Nephron (organoid): ENCODE data around the gene OAS3.
"Not testable (repeated sequence)": the region's sequence is repeated elsewhere in the genome, so short reads cannot be mapped to it uniquely, and the experiment has no call there.

Experiments
- H3K27ac Mint-ChIP-seq, 3 experiments: 2 replicates each; pipeline ENCODE4 v1.8.0; 2020; ENCODE audit warnings: mixed read lengths in 3 of 3, mild to moderate bottlenecking in 2 of 3, moderate library complexity in 1 of 3
- H3K27me3 Mint-ChIP-seq: 2 replicates; pipeline ENCODE4 v1.8.0; 2021; ENCODE audit warnings: low read depth, mild to moderate bottlenecking, moderate library complexity, mixed read lengths
- H3K36me3 Mint-ChIP-seq: 2 replicates; pipeline ENCODE4 v1.8.0; 2020; ENCODE audit warnings: low read depth, mixed read lengths
- H3K4me1 Mint-ChIP-seq: 2 replicates; pipeline ENCODE4 v1.8.0; 2020; ENCODE audit warnings: mixed read lengths
- H3K4me3 Mint-ChIP-seq, 3 experiments: 2 replicates each; pipeline ENCODE4 v1.8.0; 2020; ENCODE audit warnings: mild to moderate bottlenecking in 3 of 3, mixed read lengths in 3 of 3, moderate library complexity in 2 of 3
- H3K9me3 Mint-ChIP-seq: 2 replicates; pipeline ENCODE4 v1.8.0; 2020; ENCODE audit warnings: mixed read lengths
- TF ChIP-seq, protein P1 (sequence below), 3 experiments: fragments of 200-600 bp; sonication (generic); IDR thresholded peaks; one replicate each; pipeline ENCODE4 v1.5.0; 2021; ENCODE audit warnings: antibody characterized with exemption in 3 of 3; ENCODE audit not compliant: unreplicated experiment in 3 of 3

Gene OAS3

DNA sequence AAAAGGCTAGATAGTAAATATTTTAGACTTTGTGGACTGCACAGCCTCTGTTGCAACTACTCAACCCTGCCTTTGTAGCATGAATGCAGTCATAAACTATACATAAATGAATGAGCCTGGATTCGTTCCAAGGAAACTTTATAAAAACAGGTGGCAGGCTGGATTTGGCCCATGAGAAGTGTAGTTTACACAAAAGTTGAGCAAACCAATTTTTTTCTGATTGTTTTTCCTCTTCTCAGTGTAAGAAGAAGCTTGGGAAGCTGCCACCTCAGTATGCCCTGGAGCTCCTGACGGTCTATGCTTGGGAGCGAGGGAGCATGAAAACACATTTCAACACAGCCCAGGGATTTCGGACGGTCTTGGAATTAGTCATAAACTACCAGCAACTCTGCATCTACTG lies 22.0 kb upstream of the OAS3 start:
- Mint-ChIP-seq H3K27ac (no peak overlapping the region), H3K36me3 (no peaks in the 10 kb centered on the region), H3K9me3 (peaks cover 30% of the 10 kb centered on the region), H3K27me3 (peaks cover 19% of the 10 kb centered on the region), H3K4me1 (no peaks in the 10 kb centered on the region), H3K4me3 (no peak overlapping the region)
- TF ChIP-seq, protein P1, sequence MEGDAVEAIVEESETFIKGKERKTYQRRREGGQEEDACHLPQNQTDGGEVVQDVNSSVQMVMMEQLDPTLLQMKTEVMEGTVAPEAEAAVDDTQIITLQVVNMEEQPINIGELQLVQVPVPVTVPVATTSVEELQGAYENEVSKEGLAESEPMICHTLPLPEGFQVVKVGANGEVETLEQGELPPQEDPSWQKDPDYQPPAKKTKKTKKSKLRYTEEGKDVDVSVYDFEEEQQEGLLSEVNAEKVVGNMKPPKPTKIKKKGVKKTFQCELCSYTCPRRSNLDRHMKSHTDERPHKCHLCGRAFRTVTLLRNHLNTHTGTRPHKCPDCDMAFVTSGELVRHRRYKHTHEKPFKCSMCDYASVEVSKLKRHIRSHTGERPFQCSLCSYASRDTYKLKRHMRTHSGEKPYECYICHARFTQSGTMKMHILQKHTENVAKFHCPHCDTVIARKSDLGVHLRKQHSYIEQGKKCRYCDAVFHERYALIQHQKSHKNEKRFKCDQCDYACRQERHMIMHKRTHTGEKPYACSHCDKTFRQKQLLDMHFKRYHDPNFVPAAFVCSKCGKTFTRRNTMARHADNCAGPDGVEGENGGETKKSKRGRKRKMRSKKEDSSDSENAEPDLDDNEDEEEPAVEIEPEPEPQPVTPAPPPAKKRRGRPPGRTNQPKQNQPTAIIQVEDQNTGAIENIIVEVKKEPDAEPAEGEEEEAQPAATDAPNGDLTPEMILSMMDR (IDR thresholded peaks at IDR 0.05; ENCODE audit: unreplicated experiment in 3 of 3), result no peak

DNA sequence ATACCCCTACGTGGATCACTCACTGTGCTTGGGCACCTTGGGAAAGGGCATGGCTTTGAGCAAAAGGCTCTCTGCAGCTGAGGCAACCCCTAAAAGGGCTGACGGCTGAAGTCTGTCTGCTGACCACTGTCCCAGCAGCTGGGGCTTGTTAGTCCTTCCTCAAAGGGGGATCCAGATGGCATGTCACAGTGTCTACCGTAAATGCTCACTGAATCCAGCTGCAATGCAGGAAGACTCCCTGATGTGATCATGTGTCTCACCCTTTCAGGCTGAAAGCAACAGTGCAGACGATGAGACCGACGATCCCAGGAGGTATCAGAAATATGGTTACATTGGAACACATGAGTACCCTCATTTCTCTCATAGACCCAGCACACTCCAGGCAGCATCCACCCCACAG lies 19.2 kb upstream of the OAS3 start:
- TF ChIP-seq, protein P1 (IDR thresholded peaks at IDR 0.05; ENCODE audit: unreplicated experiment in 3 of 3), result no peak
- H3K4me3 Mint-ChIP-seq, result no peak overlapping the region
- H3K27ac Mint-ChIP-seq, result no peak overlapping the region
- no peaks in the 10 kb centered on the region for H3K36me3 Mint-ChIP-seq
- H3K4me1 Mint-ChIP-seq, result no peaks in the 10 kb centered on the region
- peaks cover 30% of the 10 kb centered on the region for H3K27me3 Mint-ChIP-seq
- H3K9me3 Mint-ChIP-seq, result peaks cover 17% of the 10 kb centered on the region

DNA sequence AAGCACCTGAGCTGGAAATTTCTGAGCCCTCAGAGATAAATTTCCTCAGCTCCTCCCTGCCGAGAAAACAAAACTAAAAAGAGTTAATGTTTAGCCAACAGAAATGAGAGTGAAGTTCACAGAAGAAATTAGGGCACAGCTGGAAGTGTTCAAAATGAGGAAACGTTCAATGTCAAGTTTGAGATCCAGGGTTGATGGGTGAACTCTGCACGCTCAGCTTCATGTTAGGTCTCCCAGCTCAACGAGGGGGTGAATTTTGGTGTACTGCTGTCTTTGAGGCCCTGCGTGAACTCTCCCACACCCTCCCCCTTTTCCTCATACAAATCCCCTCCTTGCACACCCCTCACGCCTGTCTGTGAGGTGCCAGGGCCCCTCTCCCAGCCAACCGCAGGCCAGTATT lies 13.3 kb upstream of the OAS3 start:
- H3K27me3 Mint-ChIP-seq, result peaks cover 29% of the 10 kb centered on the region
- peaks cover 7% of the 10 kb centered on the region for H3K4me1 Mint-ChIP-seq
- H3K9me3 Mint-ChIP-seq, result peaks cover 6% of the 10 kb centered on the region
- TF ChIP-seq, protein P1 (IDR thresholded peaks at IDR 0.05; ENCODE audit: unreplicated experiment in 3 of 3), result no peak
- H3K27ac Mint-ChIP-seq, result peak overlapping the region; percentile 19 to 66 (median 62)
- H3K4me3 Mint-ChIP-seq, result no peak overlapping the region
- H3K36me3 Mint-ChIP-seq, result no peaks in the 10 kb centered on the region

DNA sequence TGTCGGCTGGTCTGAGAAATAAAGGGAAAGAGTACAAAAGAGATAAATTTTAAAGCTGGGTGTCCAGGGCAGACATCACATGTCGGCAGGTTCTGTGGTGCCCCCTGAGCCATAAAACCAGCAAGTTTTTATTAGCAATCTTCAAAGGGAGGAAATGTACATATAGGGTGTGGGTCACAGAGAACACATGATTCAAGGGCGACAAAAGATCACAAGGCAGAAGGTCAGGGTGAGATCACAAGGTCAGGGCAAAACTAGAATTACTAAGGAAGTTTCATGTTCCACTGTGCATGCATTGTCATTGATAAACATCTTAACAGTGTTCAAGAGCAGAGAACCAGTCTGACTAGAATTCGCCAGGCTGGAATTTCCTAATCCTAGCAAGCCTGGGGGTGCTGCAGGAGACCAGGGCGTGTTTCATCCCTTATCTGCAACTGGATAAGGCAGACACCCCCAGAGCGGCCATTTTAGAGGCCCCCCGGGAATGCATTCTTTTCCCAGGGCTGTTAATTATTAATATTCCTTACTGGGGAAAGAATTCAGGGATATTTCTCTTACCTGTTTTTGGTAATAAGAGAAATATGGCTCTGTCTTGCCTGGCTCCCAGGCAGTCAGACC lies 11.7 kb upstream of the OAS3 start:
- H3K4me3 Mint-ChIP-seq, H3K36me3 Mint-ChIP-seq, H3K4me1 Mint-ChIP-seq, H3K9me3 Mint-ChIP-seq, H3K27ac Mint-ChIP-seq: not testable (repeated sequence)
- peaks cover 20% of the 10 kb centered on the region for H3K27me3 Mint-ChIP-seq

DNA sequence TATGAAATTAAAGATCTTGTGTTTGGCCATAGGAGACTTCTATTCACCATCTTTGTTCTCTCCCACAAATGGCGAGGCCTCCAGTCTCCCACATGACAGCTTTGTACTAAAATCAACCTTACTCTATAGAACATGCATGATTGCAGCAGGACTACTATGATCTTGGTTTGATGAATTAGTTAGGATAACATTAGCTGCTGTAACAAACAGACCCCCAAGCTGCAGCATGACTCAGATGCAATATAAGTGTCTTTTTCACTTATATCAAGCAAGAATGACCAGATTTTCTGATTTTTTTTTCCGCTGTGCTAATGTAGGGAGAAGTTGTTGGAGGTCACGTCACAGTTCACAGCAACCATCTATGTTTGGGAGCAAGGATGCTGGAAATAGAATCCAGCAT lies 10.8 kb upstream of the OAS3 start:
- Mint-ChIP-seq H3K4me1 (peaks cover 7% of the 10 kb centered on the region), H3K36me3 (no peaks in the 10 kb centered on the region), H3K4me3 (no peak overlapping the region), H3K27me3 (peaks cover 18% of the 10 kb centered on the region), H3K27ac (no peak overlapping the region), H3K9me3 (peaks cover 6% of the 10 kb centered on the region)
- TF ChIP-seq, protein P1 (IDR thresholded peaks at IDR 0.05; ENCODE audit: unreplicated experiment in 3 of 3), result no peak

DNA sequence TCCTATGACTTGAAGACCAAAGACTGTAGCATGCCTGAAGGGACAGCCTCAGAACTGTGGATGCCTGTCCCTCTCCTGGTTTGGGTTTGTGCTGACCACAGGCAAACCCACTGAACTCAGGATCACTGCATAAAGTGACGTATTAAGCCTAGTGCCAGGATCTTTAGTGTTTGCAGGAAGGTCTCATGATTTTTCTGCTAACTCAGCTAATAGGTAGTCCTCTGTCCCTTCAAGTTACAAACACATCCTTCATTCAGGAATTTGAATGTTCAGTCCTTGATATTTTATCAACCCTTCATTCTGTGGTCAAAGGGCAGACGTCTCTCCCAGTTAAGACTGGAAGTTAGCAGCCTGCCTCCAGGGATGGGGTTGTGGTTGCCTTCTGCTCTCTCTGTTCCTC lies 10.3 kb upstream of the OAS3 start:
- Mint-ChIP-seq H3K27me3 (peaks cover 22% of the 10 kb centered on the region), H3K4me1 (peaks cover 7% of the 10 kb centered on the region), H3K27ac (no peak overlapping the region), H3K36me3 (no peaks in the 10 kb centered on the region), H3K9me3 (peaks cover 6% of the 10 kb centered on the region), H3K4me3 (no peak overlapping the region)
- TF ChIP-seq, protein P1 (IDR thresholded peaks at IDR 0.05; ENCODE audit: unreplicated experiment in 3 of 3), result no peak
